ENCODE results near the gene ROBO3.

- TF ChIP-seq CTCF (IDR thresholded peaks at IDR 0.05; ENCODE audit: borderline replicate concordance, extremely low read depth, low read length, poor library complexity, severe bottlenecking) (no peak), EZH2 (IDR thresholded peaks at IDR 0.05; ENCODE audit: borderline replicate concordance, low read depth, low read length, severe bottlenecking) (no peak)
These were observed 19.1 kb upstream of the ROBO3 start for GRCh38 chr11:124846070-124846673.

Data from DND-41 (cell line).